GM19035 (cell line): ENCODE measurements around the gene PHF21B.

Experiments used
- ATAC-seq: cut with Tn5 transposase; IDR thresholded peaks from one replicate; pipeline ENCODE4 v1.9.1; 2021; ENCODE audit not compliant: unreplicated experiment

Gene PHF21B

DNA sequence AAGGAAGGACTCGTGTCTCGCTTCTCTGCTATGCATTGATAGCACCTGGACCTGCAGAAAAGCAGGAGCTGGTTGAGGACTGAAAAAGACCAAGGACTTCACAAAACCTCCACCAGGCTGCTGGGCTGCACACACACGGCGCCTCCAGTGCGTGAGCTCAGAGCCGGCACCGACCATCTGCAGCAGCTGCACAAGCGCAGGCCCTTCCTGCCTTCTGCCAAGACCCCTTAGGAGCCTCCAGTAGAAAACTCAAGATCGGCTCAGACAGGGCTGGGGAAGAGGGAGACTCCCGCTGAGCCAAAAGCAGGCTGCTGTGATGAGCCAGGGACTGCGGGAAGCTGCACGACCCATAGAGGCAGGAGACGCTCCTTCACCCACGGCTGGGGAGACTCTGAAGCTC, 70.9 kb downstream of the PHF21B start:
- no peak for ATAC-seq

DNA sequence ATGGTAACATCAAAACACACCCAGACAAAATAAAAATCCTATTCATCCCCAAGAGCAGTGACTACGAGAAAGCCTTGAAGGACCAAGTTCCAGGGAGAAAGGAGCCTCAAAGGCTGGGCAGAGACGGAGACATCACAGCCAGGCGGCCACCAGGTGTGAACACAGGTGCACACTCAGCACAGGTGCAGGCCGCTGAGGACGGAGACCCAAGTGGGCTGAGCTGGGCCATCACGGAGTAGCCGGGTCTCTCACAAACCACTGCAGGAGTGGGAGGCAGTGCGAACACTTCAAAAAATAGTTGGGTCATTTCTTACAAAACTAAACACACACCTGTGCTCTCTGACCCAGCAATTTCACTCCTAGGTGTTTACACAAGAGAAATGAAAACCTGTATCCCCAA, 72.6 kb downstream of the PHF21B start:
- no peak for ATAC-seq

DNA sequence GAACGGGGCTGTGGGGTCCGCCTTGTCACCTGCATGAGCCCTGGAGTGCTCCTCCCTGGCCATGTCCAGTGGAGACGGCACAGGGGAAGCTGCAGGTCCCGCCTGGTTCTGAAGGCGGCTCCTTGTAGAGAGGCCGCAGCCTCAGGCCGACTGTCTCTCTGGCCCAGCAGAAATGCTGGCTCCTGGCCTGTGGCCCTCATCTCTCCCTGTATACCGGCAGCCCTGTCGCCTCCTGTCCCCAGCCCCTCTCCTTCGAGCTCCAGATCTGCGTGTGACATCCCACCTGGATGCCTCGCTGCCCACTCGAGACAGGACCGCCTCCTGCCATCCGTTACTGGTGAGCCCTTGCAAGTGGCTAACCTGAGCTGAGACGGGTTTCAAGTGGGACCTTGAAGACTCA, 73.6 kb downstream of the PHF21B start:
- ATAC-seq = no peak

DNA sequence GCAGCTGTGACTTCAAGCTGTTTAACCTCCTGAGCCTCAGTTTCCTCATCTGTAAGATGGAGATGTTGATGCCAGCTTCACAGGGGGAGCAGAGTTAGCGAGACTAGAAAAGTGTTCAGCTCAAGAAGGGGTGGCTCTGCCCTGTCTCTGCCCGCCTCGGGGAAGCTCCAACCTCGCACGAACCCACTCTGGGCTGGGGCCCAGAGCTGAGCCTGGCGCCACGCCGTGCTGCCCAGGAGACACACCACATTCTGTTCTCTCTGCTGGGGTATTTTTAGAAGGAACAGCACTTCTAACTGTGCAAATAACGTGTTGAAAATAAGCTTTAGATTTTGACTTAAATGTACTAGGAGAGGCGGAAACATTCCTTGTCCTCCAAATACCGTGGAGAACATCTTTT, 74.1 kb downstream of the PHF21B start:
- no peak for ATAC-seq

DNA sequence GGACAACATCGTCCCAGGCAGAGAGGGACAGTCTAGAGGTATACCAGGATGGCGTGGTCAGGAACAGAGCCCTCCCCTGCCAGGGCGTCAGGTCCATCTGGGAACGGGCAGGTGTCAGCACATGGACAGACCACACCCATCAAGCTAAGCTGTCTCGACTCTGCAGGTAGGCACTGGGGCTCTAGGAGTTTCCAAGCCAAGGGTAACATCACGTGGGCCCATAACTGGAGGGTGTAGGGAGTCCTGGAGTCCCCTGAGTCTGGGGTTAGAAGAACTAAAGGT, 75.4 kb downstream of the PHF21B start:
- no peak for ATAC-seq

DNA sequence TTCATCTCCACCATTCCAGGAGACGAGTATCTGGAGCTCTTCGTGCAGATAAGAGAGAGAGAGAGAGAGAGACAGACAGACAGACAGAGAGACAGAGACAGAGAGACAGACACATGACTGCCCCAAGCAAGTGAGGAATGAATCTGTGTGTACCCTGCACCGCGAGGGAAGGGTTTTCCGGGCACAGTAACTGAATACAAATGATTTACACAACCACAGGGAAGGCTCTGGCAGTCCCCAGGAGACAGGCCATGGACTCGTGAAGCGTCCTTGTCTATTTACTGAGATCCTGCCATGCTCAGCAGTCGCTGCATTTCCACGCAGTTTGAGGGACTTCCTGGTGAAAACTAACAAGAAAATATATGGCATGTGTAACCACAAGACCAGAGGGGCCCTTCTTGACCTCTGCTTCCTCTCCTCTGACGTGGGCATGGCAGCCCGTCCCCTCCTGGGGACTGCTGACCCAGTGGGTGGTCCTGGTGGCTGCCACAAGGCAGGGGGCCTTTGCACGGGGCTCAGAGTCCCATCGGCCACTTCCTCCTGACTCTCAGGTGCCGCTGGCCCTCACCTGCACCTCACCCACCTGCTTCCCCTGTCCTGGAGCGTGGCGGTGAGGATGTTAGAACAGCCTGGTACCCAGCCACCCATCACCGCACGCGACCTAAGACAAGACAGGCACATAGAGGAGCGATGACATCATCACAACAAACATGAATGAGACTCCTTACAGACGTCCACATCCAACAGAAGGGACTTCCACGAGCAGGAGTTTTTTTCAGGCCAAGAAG, 75.9 kb downstream of the PHF21B start:
- no peak for ATAC-seq

DNA sequence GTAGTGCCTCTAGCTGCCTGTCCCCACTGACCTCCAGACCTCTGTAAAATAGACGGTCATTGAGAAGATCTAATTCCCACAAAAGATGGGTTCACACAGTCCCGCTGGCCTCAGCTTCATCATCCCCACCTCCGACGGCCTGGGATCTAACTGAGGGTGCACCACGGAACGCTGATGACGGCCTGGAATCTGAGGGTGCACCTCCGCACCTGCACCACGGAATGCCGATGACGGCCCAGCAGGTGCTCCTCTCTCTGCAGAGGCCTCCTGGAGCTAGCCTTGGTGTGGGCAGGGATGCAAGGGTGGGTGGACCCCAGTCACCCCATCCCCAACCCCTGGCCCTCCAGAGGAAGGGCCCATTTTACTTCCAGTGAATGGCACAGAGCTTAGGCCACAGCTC, 77.3 kb downstream of the PHF21B start:
- ATAC-seq = no peak

DNA sequence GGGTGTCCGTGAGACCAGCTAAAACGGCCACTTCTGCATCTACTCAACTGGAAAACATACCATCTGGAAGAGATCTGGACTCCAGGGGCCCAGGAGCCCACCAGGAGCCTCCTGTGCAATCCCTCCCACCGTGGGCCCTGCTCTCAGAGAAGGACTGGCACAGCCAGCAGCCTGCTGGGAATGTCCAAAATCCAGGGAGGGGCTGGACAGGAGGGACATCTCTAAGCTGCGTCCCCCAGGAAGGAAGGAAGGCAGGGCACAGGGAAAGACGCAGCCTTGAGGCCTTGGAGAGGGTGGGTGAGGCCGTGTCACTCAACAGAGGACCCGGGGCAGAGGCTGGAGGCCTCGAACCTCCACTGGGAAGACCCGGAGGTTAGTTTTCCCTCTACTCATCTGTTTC, 78.0 kb downstream of the PHF21B start:
- ATAC-seq = no peak

DNA sequence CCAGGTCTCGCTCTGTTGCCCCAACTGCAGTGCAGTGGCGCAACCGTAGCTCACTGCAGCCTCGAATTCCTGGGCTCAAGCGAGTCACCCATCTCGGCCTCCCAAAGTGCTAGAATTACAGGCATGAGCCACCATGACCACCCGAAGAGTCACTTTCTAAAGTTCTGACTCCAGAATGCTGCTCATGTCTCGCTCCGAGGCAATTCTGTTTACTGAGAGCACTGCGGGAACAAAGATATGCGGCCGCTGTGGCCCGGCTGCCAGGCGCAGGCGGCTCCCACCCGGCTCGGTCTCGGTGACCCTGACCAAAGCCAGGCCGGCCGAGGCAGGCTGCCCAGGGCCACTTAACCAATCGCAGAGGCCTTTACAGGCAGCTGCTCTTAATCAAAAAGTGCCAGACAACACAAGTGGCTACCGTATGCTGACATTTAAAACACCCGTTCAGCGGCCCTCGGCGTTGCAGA, 78.7 kb downstream of the PHF21B start:
- no peak for ATAC-seq

DNA sequence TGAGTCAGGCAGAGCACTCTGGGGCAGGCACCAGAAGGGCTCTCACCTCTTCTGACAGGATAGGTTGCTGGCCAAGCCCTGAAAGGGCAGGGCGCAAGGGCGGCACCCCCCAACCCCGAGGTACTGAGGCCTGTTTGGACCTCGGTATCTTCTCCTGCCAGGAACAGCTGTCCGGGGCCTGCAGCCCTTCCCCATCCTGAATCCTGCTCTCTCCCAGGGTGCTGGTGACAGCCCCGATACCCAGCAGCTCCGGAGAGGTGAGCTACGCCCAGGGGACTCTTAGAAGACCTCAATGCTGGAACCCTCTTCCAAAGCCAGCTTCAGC, 79.1 kb downstream of the PHF21B start:
- no peak for ATAC-seq

DNA sequence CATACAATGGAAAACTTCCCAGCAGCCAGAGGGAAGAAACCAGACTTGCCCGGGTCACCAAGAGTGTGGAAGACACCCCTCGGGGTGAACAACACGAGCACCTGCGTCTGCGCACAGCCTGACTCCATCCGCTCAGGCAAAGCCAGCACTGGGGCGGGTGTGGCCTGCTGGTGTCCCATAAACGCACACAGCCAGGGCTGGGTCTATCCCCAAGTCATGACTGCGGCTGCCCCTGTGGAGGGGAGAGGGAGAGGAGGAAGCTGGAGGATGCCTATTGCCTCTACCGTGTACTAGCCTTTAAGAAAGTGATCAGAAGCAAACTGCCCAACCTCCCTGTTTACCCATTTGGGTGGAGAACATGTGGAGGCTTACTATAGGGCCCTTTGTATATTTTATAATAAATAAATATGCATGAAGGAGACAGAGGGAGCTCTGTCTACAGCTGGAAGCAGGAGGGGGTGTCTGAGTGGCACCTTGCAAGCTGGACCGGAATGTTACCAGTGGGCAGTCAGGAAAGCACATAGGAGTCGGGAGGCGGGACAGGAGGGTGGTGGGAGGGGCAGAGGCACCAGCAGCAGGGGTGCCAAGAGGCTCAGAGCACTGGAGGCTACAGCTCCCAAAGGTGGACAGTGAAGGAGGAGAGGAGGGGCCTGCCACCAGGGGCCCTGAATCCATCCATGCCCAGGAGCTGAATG, 79.6 kb downstream of the PHF21B start:
- no peak for ATAC-seq

DNA sequence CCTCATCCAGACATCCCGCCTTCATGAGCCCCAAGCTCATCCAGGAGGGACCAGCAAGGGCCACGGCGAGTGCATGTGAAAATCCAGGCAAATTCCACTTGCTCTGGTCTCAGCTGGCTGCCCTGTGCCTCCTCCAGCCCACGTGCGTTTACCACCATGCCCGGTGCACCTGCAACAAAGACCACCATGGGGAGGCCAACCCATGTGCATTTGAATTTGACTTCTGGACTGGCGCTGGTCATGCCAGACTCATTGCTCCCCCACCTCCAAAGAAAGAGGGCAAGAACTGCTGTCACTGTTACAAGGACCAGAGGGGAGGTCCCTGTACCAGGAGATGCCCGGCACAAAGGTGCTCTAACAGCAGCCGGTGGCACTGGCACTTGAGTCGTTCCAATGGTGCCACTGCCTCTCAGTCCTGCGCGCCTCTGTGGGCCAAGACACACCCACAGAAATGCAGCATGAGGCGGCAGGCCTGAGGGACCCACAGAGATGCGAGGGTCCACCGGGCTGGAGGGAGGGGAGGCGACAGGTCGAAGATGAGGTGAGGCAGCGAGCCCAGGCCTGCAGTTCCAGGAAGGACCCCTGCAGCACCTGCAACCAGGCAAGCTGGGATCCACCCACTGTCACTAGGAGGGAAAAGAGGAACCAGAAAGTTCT, 80.3 kb downstream of the PHF21B start:
- no peak for ATAC-seq

DNA sequence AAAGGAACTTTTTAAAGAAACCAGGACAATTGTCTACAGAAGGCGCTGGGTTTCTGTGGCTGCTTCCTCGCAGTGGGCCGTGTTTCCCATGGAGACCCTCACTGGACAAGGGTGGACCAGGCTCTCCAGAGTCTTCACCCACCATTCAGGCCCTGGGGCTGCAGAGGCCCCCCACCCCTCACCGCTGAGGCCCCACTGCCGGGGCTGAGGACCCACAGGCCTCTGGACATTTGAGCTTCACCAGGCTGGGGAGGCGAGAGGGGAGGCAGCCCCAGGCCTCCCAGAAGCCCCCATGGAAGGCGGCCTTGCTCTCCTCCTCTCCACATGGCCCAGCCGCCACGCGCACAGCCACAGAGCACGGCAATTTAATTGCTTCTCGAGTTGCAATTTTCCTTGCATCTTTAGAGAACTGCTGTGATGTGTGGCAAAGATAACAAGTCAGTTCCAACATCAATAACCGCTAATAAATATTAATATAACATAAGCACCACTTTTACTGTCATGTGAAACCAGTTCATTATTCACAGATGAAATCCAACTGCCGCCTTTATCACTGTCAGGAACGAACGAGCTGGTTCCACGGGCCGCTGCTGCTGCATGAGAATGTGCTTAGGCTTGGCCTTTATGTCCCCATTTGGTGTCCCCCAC, 81.0 kb downstream of the PHF21B start:
- no peak for ATAC-seq

DNA sequence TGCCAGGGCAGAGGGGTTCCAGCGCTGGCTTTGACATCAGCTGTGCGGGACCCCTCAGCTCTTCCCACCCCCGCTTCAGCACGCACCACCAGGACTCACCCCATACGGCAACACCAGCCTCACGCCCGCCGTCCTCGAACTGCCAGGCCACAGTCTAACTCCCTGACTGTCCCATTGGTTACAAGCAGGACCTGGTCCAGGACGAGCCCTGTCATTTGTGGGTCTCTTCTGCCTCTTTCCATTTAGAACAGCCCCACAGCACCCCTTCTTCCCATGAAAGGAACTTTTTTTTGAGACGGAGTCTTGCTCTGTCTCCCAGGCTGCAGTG, 81.7 kb downstream of the PHF21B start:
- no peak for ATAC-seq

DNA sequence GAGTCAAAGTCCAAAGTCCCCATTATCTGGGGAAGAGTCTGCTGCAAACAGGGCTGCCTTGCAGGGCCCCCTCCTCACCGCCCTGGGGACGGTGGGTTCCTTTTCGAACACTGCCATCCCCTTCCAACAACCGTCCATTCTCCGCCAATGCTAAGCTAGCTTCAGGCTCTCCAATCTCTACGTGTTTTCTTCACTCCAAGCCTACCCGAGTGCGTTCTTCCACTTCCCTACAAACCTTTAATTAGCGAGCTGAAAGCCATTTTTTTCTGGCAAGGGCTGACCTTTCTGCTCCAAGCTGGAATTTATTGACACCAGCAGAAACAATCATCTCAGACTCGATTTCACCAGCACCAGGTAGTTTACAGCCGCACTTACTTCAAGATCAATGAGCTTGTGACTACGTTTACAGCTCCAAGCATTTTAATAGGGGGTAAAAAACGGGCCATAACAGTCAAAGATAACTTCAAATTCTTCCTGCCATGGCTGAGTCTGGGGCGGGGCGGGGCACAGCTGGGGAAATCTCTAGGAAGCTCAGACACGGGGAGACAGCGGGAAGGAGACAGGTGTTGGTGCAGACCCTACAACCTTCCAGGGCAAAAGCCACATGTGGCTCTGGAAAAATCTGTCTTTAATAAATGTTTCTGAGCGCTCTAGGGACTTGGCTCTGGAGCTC, 82.2 kb downstream of the PHF21B start:
- no peak for ATAC-seq

DNA sequence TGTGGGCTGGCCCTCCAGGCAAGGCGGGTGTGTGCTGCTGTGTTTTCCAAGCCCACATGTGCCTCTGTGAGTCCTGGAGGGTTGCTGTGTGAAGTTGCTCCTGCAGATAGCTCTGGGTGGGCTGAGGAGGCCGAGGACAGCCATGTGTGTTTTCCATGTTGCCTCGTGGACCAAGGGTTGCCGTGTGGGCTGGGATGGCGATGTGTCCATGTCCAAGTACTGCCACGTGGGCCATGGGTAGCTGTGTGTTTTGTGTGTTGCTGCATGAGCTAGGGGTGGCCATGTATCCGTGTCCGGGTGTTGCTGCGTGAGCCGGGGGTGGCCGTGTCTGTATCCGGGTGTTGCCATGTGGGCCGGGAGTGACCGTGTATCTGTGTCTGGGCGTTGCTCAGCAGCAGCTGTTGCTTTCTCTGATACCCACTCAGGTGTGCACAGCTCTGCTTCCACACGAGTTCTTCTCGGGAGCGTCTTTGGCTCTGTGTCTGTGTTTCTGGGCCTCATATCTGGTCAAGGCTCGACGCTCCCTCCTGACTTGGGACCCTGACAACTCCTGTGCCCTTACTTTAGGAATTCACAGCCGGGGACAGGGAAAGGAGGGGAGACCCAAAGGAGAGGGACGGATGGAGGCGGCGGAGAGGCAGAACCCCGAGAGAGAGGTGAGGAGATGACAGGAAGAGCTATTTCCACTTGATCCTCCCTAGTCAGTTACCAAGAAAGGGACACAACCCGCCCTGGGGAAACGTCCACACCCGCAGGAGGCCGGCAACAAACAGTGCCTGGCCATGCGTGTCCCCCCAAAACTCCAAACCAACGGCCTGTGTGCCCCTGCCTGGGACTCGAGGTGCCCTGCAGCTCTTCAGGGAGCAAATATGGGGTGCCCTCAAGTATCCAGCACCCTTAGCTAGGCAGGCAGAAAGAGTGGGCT, 83.1 kb downstream of the PHF21B start:
- ATAC-seq = no peak

DNA sequence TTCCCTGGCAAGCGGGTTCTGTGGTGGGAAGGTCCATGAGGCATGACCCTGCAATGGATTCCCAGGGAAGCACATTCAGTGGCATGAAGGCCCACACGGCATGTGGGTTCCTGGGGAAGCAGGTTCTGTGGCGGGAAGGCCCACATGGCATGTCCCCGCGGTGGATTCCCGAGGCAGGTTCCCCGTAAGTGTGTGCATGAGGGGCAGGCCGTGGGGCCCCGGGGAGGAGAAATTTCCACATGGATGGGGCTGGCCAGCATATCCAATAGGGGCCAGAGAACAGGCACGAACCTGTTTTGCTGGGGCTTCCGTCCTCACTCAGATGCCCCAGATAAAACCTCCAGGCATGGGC, 83.7 kb downstream of the PHF21B start:
- no peak for ATAC-seq

DNA sequence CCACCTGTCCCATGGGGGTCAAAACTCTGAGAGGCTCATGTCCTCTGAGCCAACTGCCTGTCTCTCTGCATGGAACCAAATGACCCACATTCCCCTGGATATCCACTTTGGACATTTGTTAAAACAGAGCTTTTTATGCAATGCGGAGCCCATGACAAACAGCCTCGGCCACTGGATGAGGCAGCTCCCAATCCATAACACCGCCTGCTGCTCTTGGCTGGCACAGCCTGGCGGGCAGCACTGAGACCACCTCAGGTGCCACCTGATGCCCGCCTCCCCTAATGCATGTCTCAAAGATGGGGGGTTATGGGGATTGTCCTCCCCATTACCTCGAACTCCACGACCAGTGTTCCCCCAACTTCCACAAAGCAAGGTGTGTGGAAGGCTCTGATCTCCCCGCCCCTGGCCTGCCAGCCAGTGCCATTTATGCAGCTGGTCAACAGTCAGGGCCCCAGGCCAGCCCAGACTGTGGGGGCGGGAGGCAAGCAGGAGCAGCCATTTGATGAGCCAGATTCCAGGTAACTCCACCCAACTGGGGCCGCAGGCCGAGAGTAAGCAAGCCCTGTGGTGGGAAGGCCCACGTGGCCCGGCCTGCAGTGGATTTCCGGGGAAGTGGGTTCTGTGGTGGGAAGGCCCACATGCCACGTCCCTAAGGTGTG, 84.2 kb downstream of the PHF21B start:
- ATAC-seq = no peak

DNA sequence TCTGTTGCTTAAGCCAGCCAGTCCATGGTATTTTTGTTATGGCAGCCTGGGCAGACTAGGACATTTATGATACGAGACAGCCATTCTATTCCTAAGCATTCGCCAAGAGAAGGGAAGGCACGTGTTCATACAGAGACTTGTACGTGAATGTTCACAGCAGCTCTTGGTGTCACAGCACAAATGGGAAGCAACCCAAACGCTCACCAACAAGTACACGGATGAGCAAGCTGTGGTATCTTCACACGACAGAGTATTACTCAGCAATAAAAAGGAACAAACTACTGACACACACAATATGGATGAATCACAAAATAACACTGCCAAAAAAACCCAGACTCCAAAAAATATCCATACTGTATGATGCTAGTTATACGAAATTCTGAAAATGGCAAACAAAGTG, 85.1 kb downstream of the PHF21B start:
- ATAC-seq = no peak

DNA sequence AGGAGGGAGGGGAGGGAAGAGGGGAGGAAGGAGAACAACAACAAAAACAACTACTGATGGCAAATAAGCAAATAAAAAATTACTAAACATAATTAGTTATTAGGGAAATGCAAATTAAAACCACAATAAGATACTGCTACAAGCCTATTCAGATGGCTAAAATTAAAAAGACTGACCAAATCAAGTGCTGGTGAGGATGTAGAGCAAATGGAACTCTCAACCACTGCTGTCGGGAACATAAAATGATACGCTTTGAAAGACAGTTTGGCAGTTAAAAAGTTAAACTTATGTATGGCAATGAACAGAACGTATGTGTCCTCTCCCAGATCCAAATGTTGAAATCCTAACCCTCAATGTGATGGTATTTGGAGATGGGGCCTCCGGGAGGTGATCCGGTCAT, 85.7 kb downstream of the PHF21B start:
- ATAC-seq = no peak
